Endothelial cell (in vitro differentiated cells): ENCODE data around the gene OR4F15. TPM values are rescaled to one million over a fixed set of nuclear protein-coding genes. Genes with fewer than 3 reads are reported as not detected.

Experiments
- DNase-seq: peaks from one replicate; pipeline ENCODE4 v3.0.0; 2021; ENCODE audit warnings: low spot score
- H3K27ac Mint-ChIP-seq: one replicate; pipeline ENCODE4 v1.8.0; 2021; ENCODE audit warnings: mixed read lengths, inconsistent platforms; ENCODE audit not compliant: unreplicated experiment
- H3K27me3 Mint-ChIP-seq: one replicate; pipeline ENCODE4 v1.8.0; 2021; ENCODE audit warnings: mild to moderate bottlenecking, moderate library complexity, mixed read lengths, inconsistent platforms; ENCODE audit not compliant: unreplicated experiment
- H3K36me3 Mint-ChIP-seq: one replicate; pipeline ENCODE4 v1.8.0; 2021; ENCODE audit warnings: mild to moderate bottlenecking, low read depth, mixed read lengths, inconsistent platforms; ENCODE audit not compliant: unreplicated experiment
- H3K4me1 Mint-ChIP-seq: one replicate; pipeline ENCODE4 v1.8.0; 2021; ENCODE audit warnings: mild to moderate bottlenecking, mixed read lengths, inconsistent platforms; ENCODE audit not compliant: unreplicated experiment
- H3K4me3 Mint-ChIP-seq: one replicate; pipeline ENCODE4 v1.8.0; 2021; ENCODE audit warnings: mild to moderate bottlenecking, mixed read lengths, inconsistent platforms; ENCODE audit not compliant: unreplicated experiment
- H3K9me3 Mint-ChIP-seq: one replicate; pipeline ENCODE4 v1.8.0; 2021; ENCODE audit warnings: mixed read lengths, inconsistent platforms; ENCODE audit not compliant: unreplicated experiment
- CTCF ChIP-seq: fragments of 200-600 bp; sonication (generic); IDR thresholded peaks from one replicate; pipeline ENCODE4 v1.5.0; 2021; ENCODE audit warnings: antibody characterized with exemption; ENCODE audit not compliant: unreplicated experiment
- total RNA-seq: library from RNA; stranded (reverse); fragmentation: NEBNext Ultra II Directional; extraction: Animal tissue kit (Norgen Biotek cat#: 25700); gene quantifications from one replicate; pipeline ENCODE4 v1.2.1, GENCODE V29; 2021; ENCODE audit not compliant: unreplicated experiment

OR4F15 gene
- total RNA-seq, 1 donor from 2014 or later = not detected

GRCh38 chr15:101803209-101803608 lies 8.8 kb upstream of the OR4F15 start, which contains the start of gene OR4F6:
Gene OR4F6 (plus strand): TSS chr15:101803509. CDS start chr15:101805720, 2,211 bp downstream.
- Mint-ChIP-seq H3K9me3 (no peaks in the 10 kb centered on the region), H3K4me1 (no peaks in the 10 kb centered on the region), H3K36me3 (no peaks in the 10 kb centered on the region), H3K27ac (no peak within 1 kb of the TSS), H3K4me3 (no peak within 1 kb of the TSS), H3K27me3 (peaks cover 4% of the 10 kb centered on the region)
- DNase-seq = no peak
- no peak for TF ChIP-seq CTCF

- DNase-seq = no peak
- H3K9me3 Mint-ChIP-seq = no peaks in the 10 kb centered on the region
- H3K4me3 Mint-ChIP-seq = no peak overlapping the region
- no peaks in the 10 kb centered on the region for H3K4me1 Mint-ChIP-seq
- no peak for TF ChIP-seq CTCF
- H3K27me3 Mint-ChIP-seq = peaks cover 1% of the 10 kb centered on the region
- H3K27ac Mint-ChIP-seq = no peak overlapping the region
- no peaks in the 10 kb centered on the region for H3K36me3 Mint-ChIP-seq
Observed at GRCh38 chr15:101803676-101804075, 8.3 kb upstream of the OR4F15 start.

GRCh38 chr15:101804375-101804774 lies 7.6 kb upstream of the OR4F15 start:
- Mint-ChIP-seq H3K4me3 (no peak overlapping the region), H3K36me3 (no peaks in the 10 kb centered on the region), H3K9me3 (no peaks in the 10 kb centered on the region), H3K4me1 (no peaks in the 10 kb centered on the region), H3K27ac (no peak overlapping the region), H3K27me3 (peaks cover 1% of the 10 kb centered on the region)
- no peak for DNase-seq
- no peak for TF ChIP-seq CTCF

- H3K27me3 Mint-ChIP-seq = peaks cover 1% of the 10 kb centered on the region
- no peak for TF ChIP-seq CTCF
- H3K4me1 Mint-ChIP-seq = no peaks in the 10 kb centered on the region
- DNase-seq = no peak
- H3K27ac Mint-ChIP-seq = no peak overlapping the region
- H3K9me3 Mint-ChIP-seq = no peaks in the 10 kb centered on the region
- no peak overlapping the region for H3K4me3 Mint-ChIP-seq
- no peaks in the 10 kb centered on the region for H3K36me3 Mint-ChIP-seq
Observed at GRCh38 chr15:101804941-101805340, 7.1 kb upstream of the OR4F15 start.

- Mint-ChIP-seq H3K4me1 (no peaks in the 10 kb centered on the region), H3K27me3 (peaks cover 1% of the 10 kb centered on the region), H3K27ac (no peak overlapping the region), H3K4me3 (no peak overlapping the region), H3K36me3 (no peaks in the 10 kb centered on the region), H3K9me3 (no peaks in the 10 kb centered on the region)
- no peak for DNase-seq
- TF ChIP-seq CTCF = no peak
Observed at GRCh38 chr15:101805605-101806345, 6.2 kb upstream of the OR4F15 start.
